ENCODE data around the gene TRIM72.

Gene TRIM72

GRCh38 chr16:31217136-31217530 is 3.2 kb downstream of the TRIM72 start:
- no peaks in the 10 kb centered on the region for H4K20me1 ChIP-seq (ENCODE audit: insufficient read depth)
- H3K4me1 ChIP-seq (ENCODE audit: low read depth, poor library complexity, severe bottlenecking) = peaks cover 3% of the 10 kb centered on the region
- TF ChIP-seq CTCF (conservative IDR thresholded peaks at IDR 0.05; ENCODE audit: low read depth, low read length) = no peak
- H3K4me2 ChIP-seq = no peak overlapping the region
- H3K27me3 ChIP-seq (ENCODE audit: insufficient read depth, low read depth) = no peaks in the 10 kb centered on the region
- H3K9ac ChIP-seq = no peak overlapping the region
- no peaks in the 10 kb centered on the region for H3K79me2 ChIP-seq (ENCODE audit: insufficient read depth, low read depth)
- no peak overlapping the region for H3K27ac ChIP-seq
- no peak overlapping the region for H2AFZ ChIP-seq (ENCODE audit: low read depth)
- H3K36me3 ChIP-seq (ENCODE audit: insufficient read depth) = no peaks in the 10 kb centered on the region
- H3K4me3 ChIP-seq (IDR thresholded peaks at IDR 0.05; ENCODE audit: insufficient read depth, low read depth, low read length) = no peak overlapping the region

- no peak overlapping the region for H3K9ac ChIP-seq
- no peaks in the 10 kb centered on the region for H3K4me1 ChIP-seq (ENCODE audit: low read depth, poor library complexity, severe bottlenecking)
- no peaks in the 10 kb centered on the region for H4K20me1 ChIP-seq (ENCODE audit: insufficient read depth)
- no peak for TF ChIP-seq CTCF (conservative IDR thresholded peaks at IDR 0.05; ENCODE audit: low read depth, low read length)
- H3K27me3 ChIP-seq (ENCODE audit: insufficient read depth, low read depth) = no peaks in the 10 kb centered on the region
- no peak overlapping the region for H2AFZ ChIP-seq (ENCODE audit: low read depth)
- no peak overlapping the region for H3K4me2 ChIP-seq
- no peak overlapping the region for H3K4me3 ChIP-seq (IDR thresholded peaks at IDR 0.05; ENCODE audit: insufficient read depth, low read depth, low read length)
- no peaks in the 10 kb centered on the region for H3K36me3 ChIP-seq (ENCODE audit: insufficient read depth)
- H3K79me2 ChIP-seq (ENCODE audit: insufficient read depth, low read depth) = no peaks in the 10 kb centered on the region
- no peak overlapping the region for H3K27ac ChIP-seq
These were observed 5.3 kb downstream of the TRIM72 start for GRCh38 chr16:31219154-31219741.

GRCh38 chr16:31221357-31222160 is 7.6 kb downstream of the TRIM72 start:
- no peak overlapping the region for H2AFZ ChIP-seq (ENCODE audit: low read depth)
- no peak for TF ChIP-seq CTCF (conservative IDR thresholded peaks at IDR 0.05; ENCODE audit: low read depth, low read length)
- H3K79me2 ChIP-seq (ENCODE audit: insufficient read depth, low read depth) = no peaks in the 10 kb centered on the region

GRCh38 chr16:31223044-31223443 is 9.1 kb downstream of the TRIM72 start:
- Histone ChIP-seq H3K4me2 (no peak overlapping the region), H3K4me1 (ENCODE audit: low read depth, poor library complexity, severe bottlenecking) (no peaks in the 10 kb centered on the region), H3K27ac (no peak overlapping the region), H3K79me2 (ENCODE audit: insufficient read depth, low read depth) (no peaks in the 10 kb centered on the region), H3K27me3 (ENCODE audit: insufficient read depth, low read depth) (no peaks in the 10 kb centered on the region), H2AFZ (ENCODE audit: low read depth) (no peak overlapping the region), H4K20me1 (ENCODE audit: insufficient read depth) (no peaks in the 10 kb centered on the region), H3K9ac (no peak overlapping the region), H3K36me3 (ENCODE audit: insufficient read depth) (no peaks in the 10 kb centered on the region), H3K4me3 (IDR thresholded peaks at IDR 0.05; ENCODE audit: insufficient read depth, low read depth, low read length) (no peak overlapping the region)
- no peak for TF ChIP-seq CTCF (conservative IDR thresholded peaks at IDR 0.05; ENCODE audit: low read depth, low read length)

More at GRCh38 chr16:31221357-31222160, 7.6 kb downstream of the TRIM72 start:
- H3K4me2 ChIP-seq = no peak overlapping the region
- no peaks in the 10 kb centered on the region for H4K20me1 ChIP-seq (ENCODE audit: insufficient read depth)
- no peaks in the 10 kb centered on the region for H3K36me3 ChIP-seq (ENCODE audit: insufficient read depth)
- no peak overlapping the region for H3K4me3 ChIP-seq (IDR thresholded peaks at IDR 0.05; ENCODE audit: insufficient read depth, low read depth, low read length)
- no peaks in the 10 kb centered on the region for H3K27me3 ChIP-seq (ENCODE audit: insufficient read depth, low read depth)
- H3K9ac ChIP-seq = no peak overlapping the region
- no peaks in the 10 kb centered on the region for H3K4me1 ChIP-seq (ENCODE audit: low read depth, poor library complexity, severe bottlenecking)
- H3K27ac ChIP-seq = no peak overlapping the region

Measured in KMS-11 (cell line).